Upper lobe of left lung (tissue), 6 donors: ENCODE measurements around the gene C4BPB. TPM values are rescaled to one million over a fixed set of nuclear protein-coding genes. Genes with fewer than 3 reads are reported as not detected.

Experiments used
- ATAC-seq, 2 donors: fragments of 200-7000 bp; cut with Tn5 transposase; one replicate each; pipeline ENCODE4 v1.9.1; 2022; ENCODE audit warnings: mild to moderate bottlenecking in 2 of 2, moderate library complexity in 2 of 2; ENCODE audit not compliant: low FRiP score in 2 of 2
- DNase-seq, 2 donors: peaks; one replicate each; pipeline ENCODE4 v3.0.0-alpha.2; 2019 to 2020
- H3K27ac ChIP-seq, 4 donors: fragments of 200-600 bp; sonication (generic); one replicate each; pipeline ENCODE4 v1.5.1; 2016 to 2019
- H3K27me3 ChIP-seq, 4 donors: fragments of 200-600 bp; sonication (generic); one replicate each; pipeline ENCODE4 v1.5.1; 2017 to 2019
- H3K36me3 ChIP-seq, 4 donors: fragments of 200-600 bp; sonication (generic); one replicate each; pipeline ENCODE4 v1.5.1; 2016 to 2019
- H3K4me1 ChIP-seq, 4 donors: fragments of 200-600 bp; sonication (generic); one replicate each; pipeline ENCODE4 v1.5.1; 2018 to 2019
- H3K4me3 ChIP-seq, 4 donors: fragments of 200-600 bp; sonication (generic); one replicate each; pipeline ENCODE4 v1.5.1; 2017 to 2019; ENCODE audit warnings: mild to moderate bottlenecking in 2 of 4, moderate library complexity in 1 of 4
- H3K9me3 ChIP-seq, 4 donors: fragments of 200-600 bp; sonication (generic); one replicate each; pipeline ENCODE4 v1.5.1; 2018 to 2019
- CTCF ChIP-seq, 6 experiments: fragments of 450-650 bp in 4 of 6; fragments of 200-600 bp in 2 of 6; sonication (generic) in 2 of 6; IDR thresholded peaks; one replicate each; pipeline ENCODE4 v1.5.1; 2016 to 2019; ENCODE audit warnings: antibody characterized with exemption in 6 of 6
- EP300 ChIP-seq, 4 donors: sonication (generic); formaldehyde crosslinking; IDR thresholded peaks; one replicate each; pipeline ENCODE4 v1.5.1; 2017; ENCODE audit warnings: antibody characterized with exemption in 4 of 4, control low read depth in 2 of 4
- POLR2A ChIP-seq, 4 donors: fragments of 450-650 bp; IDR thresholded peaks; one replicate each; pipeline ENCODE4 v1.5.1; 2016 to 2017; ENCODE audit warnings: antibody characterized with exemption in 4 of 4, mild to moderate bottlenecking in 2 of 4
- POLR2AphosphoS5 ChIP-seq, 2 donors: sonication (generic); formaldehyde crosslinking; IDR thresholded peaks; one replicate each; pipeline ENCODE4 v1.5.1; 2017; ENCODE audit warnings: antibody characterized with exemption in 2 of 2
- WGBS, 2 donors: methylation state at CpG; one replicate each; pipeline ENCODE4 v1.1.5; 2017 to 2018; 5-methylcytosine and 5-hydroxymethylcytosine counted together
- total RNA-seq, 6 donors: library from RNA; depleted of rRNA in 4 of 6; stranded (reverse); fragments of >200 nt in 4 of 6; gene quantifications; one replicate each; pipeline versions ENCODE4 v1.1.0 to v1.2.1, GENCODE V29; 2016 to 2021
- donor health status: DM: no; HTN: no; CAD: no; lungs with moderate emphysema.
- donor health status: DM: no; HTN: yes; CAD: no; lungs with severe emphysema.

Gene C4BPB
- total RNA-seq, 6 donors from 2014 or later: 1.1 to 40.9 (median 9.2) TPM

GRCh38 chr1:207050480-207051190 is 38.0 kb upstream of the C4BPB start:
- DNase-seq (peak; percentile 90 to 93), ATAC-seq (peak; percentile 75 to 87)
- Histone ChIP-seq H3K36me3 (peaks cover 0 to 21% (median 7%) of the 10 kb centered on the region in 4 donors), H3K4me1 (peaks cover 36 to 64% (median 47%) of the 10 kb centered on the region in 4 donors), H3K27ac (peak overlapping the region; percentile 90 to 97 (median 94)), H3K9me3 (no peaks in the 10 kb centered on the region), H3K4me3 (peak overlapping the region; percentile 71 to 91 (median 80)), H3K27me3 (no peaks in the 10 kb centered on the region)
- TF ChIP-seq POLR2AphosphoS5 (IDR thresholded peaks at IDR 0.05) (peak; percentile 37 to 53), EP300 (IDR thresholded peaks at IDR 0.05) (no peak), POLR2A (IDR thresholded peaks at IDR 0.05) (peak in 3 of 4 donors; percentile 36 to 81 (median 38))
- WGBS, 2 donors: 0 to 3% methylated on average over 15 to 26 of the region's 47 CpGs

GRCh38 chr1:207051191-207051943 is 37.3 kb upstream of the C4BPB start, which contains the start of gene YOD1:
Gene YOD1, minus strand, starts transcription at chr1:207051208. Its CDS starts 178 bp downstream, at chr1:207051030.
- peaks cover 0 to 21% (median 7%) of the 10 kb centered on the region in 4 donors for H3K36me3 ChIP-seq
- ATAC-seq (peak in 1 of 2 donors; percentile 62), DNase-seq (peak in 1 of 2 donors; percentile 73)
- H3K27ac ChIP-seq: peak within 1 kb of the TSS; percentile 90 to 97 (median 94)
- TF ChIP-seq POLR2A (IDR thresholded peaks at IDR 0.05): peak in 1 of 4 donors; percentile 20
- TF ChIP-seq POLR2AphosphoS5 (IDR thresholded peaks at IDR 0.05): peak; percentile 25 to 44
- TF ChIP-seq CTCF (IDR thresholded peaks at IDR 0.05): no peak
- TF ChIP-seq EP300 (IDR thresholded peaks at IDR 0.05): peak in 1 of 4 donors; percentile 35
- H3K9me3 ChIP-seq: no peaks in the 10 kb centered on the region
- H3K4me3 ChIP-seq: peak within 1 kb of the TSS; percentile 71 to 91 (median 80)
- no peaks in the 10 kb centered on the region for H3K27me3 ChIP-seq
- peaks cover 31 to 58% (median 42%) of the 10 kb centered on the region in 4 donors for H3K4me1 ChIP-seq
- WGBS, 2 donors: 48 to 55% methylated on average over 12 to 15 of the region's 15 CpGs

- Histone ChIP-seq H3K27ac (peak within 1 kb of the TSS; percentile 90 to 97 (median 94)), H3K9me3 (no peaks in the 10 kb centered on the region), H3K4me1 (peaks cover 19 to 44% (median 37%) of the 10 kb centered on the region in 4 donors), H3K36me3 (peaks cover 0 to 13% (median 7%) of the 10 kb centered on the region in 4 donors), H3K27me3 (no peaks in the 10 kb centered on the region), H3K4me3 (peak within 1 kb of the TSS; percentile 51 to 79 (median 58))
- WGBS, 2 donors: 3 to 12% methylated on average over 14 to 48 of the region's 56 CpGs
- TF ChIP-seq CTCF (IDR thresholded peaks at IDR 0.05): peak in 4 of 6 experiments; percentile 49 to 79 (median 66)
- peak in 1 of 4 donors; percentile 73 for TF ChIP-seq EP300 (IDR thresholded peaks at IDR 0.05)
- TF ChIP-seq POLR2AphosphoS5 (IDR thresholded peaks at IDR 0.05): peak; percentile 85 to 97
- peak; percentile 39 to 98 (median 89) for TF ChIP-seq POLR2A (IDR thresholded peaks at IDR 0.05)
- ATAC-seq: peak; percentile 90 to 96
- DNase-seq: peak; percentile 99
Observed at GRCh38 chr1:207052911-207053769, 35.5 kb upstream of the C4BPB start, which contains the start of gene PFKFB2. Gene PFKFB2, plus strand, starts transcription at chr1:207053275. Its CDS starts 1,443 bp downstream, at chr1:207054718.

GRCh38 chr1:207054491-207054890 is 34.2 kb upstream of the C4BPB start:
- DNase-seq: no peak
- no peaks in the 10 kb centered on the region for H3K9me3 ChIP-seq
- 31 to 42% methylated on average over 2 of the region's 2 CpGs for WGBS, 2 donors
- TF ChIP-seq POLR2A (IDR thresholded peaks at IDR 0.05): no peak
- no peak for TF ChIP-seq POLR2AphosphoS5 (IDR thresholded peaks at IDR 0.05)
- TF ChIP-seq CTCF (IDR thresholded peaks at IDR 0.05): no peak
- no peak for TF ChIP-seq EP300 (IDR thresholded peaks at IDR 0.05)
- no peaks in the 10 kb centered on the region for H3K36me3 ChIP-seq
- no peak for ATAC-seq
- H3K27ac ChIP-seq: peak overlapping the region; percentile 90 to 97 (median 94)
- peak overlapping the region in 2 of 4 donors; percentile 57 to 59 for H3K4me3 ChIP-seq
- no peaks in the 10 kb centered on the region for H3K27me3 ChIP-seq
- peaks cover 16 to 48% (median 35%) of the 10 kb centered on the region in 4 donors for H3K4me1 ChIP-seq
